Measurements from ENCODE around the gene ACYP1. TPM values are rescaled to one million over a fixed set of nuclear protein-coding genes. Genes with fewer than 3 reads are reported as not detected.

ACYP1 gene
- polyA plus RNA-seq, 4 donors, result 25.4 to 65.2 (median 36.6) TPM

DNA sequence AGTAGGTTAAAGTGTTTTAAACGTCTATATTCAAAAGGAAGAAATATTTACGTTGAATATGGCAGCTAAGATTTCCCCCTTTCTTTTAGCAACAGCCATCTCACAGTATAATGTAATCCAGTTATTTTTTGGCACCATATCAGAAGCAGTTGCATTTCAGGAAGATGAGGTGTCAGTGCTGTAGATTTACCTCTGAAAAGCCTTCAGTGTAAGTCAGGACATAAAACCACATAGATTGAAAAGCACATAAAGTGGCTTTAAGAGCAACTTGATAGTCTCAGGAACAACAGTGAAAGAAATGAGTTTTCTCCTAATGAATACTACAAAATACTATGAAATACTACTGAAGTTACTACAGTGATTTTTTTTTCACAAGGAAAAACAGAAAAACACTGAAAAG, 19.5 kb downstream of the ACYP1 start:
- DNase-seq (ENCODE audit: low read depth in 4 of 4, low spot score in 2 of 4), result no peak

DNA sequence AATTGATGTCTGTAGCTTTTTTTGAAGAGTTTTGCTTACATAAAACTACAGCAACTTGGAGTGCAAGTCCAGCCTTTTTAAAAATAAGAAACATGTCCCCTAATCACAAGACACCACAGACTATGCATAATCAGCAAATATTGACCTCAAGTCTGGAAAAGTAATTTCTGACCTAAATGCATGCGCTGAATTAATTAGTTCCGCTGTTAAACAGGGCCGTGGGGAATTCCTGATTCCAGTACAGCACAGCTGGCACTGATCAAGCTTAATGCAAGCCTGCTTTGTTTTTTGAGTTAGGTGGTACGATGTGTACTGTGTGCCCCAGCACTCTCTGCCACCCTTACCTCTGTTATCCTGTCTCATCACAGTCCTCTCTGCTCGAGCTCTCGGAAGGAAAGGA, 21.8 kb downstream of the ACYP1 start:
- DNase-seq (ENCODE audit: low read depth in 4 of 4, low spot score in 2 of 4), result no peak

DNA sequence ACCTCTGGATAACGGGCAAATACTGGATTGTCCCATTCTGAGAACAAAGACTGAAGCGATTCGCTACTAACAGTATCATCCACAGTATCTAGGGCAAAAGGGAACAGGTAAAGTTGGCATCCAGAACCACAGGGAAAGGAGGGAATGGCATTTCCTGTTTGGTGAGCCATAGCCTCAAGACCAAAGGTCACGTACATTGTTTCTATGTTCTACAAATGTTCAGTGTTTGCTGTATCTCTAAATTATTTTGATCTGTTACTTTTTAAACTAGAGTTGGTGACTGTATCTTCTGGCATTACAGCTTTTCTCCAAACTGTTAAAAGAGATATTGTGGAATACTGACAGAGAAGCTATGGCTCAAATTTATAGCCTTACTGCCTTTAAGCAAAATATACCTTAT, 22.2 kb downstream of the ACYP1 start:
- DNase-seq (ENCODE audit: low read depth in 4 of 4, low spot score in 2 of 4), result no peak

DNA sequence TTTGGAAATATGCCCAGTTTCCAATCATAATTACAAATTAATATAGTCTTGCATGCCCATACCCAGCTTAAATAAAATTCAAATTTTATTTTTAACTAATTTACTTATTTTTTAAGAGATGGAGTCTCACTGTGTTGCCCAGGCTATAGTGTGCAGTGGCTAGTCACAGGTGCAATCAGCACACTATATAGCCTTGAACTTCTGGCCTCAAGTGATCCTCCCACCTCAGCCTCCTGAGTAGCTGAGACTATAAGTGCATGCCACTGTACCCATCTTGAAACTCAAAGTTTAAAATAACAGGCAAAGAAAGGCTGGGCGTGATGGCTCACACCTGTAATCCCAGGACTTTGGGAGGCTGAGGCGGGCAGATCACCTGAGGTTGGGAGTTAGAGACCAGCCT, 22.9 kb downstream of the ACYP1 start:
- DNase-seq (ENCODE audit: low read depth in 4 of 4, low spot score in 2 of 4), result no peak

DNA sequence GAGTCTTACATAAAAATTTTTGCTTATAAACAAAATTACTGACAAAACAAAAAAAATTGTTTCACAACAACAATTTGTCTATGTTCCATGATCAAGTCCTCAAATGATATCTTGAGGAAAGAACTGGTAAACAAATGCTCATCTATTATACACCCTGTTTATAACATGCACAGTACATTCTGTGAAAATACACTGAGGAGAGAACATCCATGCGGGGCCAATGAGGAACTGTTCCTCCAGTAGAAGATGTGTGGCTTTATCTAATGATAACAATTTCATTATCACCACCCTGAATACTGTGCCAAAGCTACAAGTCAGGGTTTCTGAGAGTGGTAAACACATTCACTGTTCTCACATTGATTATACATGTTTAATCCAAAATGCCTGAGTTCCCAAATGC, 23.3 kb downstream of the ACYP1 start:
- no peak for DNase-seq (ENCODE audit: low read depth in 4 of 4, low spot score in 2 of 4)

DNA sequence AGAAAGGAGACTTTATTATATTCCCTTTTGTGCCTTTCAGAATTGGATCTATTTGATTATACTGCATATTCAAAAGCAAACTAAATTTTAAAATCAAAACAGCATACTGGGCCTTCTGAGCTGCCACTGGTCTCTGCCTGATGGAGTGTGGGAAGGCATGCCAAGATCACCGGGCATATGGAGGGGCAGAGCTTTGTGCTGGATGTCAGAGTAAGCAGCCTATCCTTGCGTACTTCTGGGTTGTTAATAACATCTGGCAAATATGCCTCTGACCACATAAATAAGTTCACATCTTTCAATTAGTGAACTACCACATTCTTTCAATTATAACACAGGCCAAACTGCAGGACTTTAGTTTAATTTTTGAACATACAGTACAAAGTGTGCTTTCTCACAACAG, 30.9 kb downstream of the ACYP1 start:
- DNase-seq (ENCODE audit: low read depth in 4 of 4, low spot score in 2 of 4), result no peak

DNA sequence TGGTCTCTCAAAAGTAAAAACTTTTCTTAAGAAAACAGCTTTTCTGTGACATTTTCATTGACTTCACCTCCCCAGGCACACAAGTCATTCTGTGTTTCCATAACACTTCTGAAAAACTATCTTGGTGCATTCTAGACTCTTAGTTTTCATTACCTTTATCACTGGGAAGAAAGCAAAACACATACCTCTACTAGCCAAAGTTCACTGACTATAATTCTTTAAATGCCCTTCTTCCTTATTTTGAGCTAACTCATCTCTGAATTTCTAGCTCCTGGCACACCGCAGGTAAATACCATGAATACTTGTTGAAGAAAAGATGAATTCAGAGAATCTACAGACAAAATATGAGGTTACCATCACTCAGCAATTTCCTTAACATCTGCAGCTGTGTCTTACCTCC, 33.7 kb downstream of the ACYP1 start:
- DNase-seq (ENCODE audit: low read depth in 4 of 4, low spot score in 2 of 4), result no peak

DNA sequence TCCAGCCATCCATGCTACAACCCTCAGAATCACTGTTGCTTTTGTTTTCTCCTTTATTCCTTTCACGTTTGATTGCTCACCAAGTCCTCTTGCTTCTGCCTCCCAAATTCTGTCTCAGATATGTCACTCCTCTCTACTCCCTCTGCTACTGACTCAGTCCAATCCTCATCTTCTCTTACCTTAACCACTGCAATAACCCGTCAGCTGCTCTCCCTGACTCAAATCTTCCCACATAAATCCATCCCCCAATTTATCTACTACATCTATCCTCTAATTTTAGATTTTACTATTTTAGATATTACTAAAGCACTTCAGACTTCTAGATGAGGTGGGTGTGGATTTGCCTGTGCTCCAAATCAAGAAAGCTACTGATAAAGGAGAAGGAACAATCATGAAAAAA, 37.9 kb downstream of the ACYP1 start:
- no peak for DNase-seq (ENCODE audit: low read depth in 4 of 4, low spot score in 2 of 4)

DNA sequence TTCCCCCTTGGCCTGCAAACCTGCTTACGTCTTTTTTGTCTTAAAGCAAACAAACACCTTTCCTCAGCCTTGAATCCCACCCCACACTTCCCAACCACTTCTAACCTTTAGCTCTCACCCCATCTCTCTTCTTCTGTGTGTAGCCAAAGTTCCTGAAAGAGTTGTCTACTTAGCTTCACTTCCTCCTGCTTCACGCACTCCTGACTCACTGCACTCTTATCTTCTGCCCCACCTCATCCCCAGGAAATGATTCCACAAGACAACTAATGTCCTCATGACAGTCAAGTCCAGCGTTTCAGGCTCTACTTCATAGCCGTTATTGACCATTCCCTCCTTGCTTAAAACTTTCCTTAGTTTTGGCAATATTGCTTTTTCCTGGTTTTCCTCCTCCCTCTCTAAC, 38.7 kb downstream of the ACYP1 start:
- DNase-seq (ENCODE audit: low read depth in 4 of 4, low spot score in 2 of 4), result no peak

DNA sequence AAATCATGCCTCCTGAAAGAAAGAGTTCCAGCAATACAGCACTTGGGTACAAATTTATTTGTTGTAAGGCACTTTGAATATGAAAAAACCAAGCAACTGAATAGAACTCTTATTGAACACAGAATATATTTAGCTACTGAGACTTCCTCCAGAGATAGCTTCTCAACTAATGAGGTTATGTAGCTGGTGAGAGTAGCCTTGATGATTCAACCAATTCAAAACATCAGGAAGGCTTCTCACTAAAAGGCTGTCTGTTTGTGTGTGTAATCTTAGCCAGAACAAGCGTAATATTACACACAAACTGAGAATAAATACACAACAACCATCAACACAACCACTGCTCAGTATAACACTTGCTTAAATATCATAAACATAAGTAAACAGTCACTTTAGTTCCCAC, 40.7 kb downstream of the ACYP1 start:
- DNase-seq (ENCODE audit: low read depth in 4 of 4, low spot score in 2 of 4), result no peak

DNA sequence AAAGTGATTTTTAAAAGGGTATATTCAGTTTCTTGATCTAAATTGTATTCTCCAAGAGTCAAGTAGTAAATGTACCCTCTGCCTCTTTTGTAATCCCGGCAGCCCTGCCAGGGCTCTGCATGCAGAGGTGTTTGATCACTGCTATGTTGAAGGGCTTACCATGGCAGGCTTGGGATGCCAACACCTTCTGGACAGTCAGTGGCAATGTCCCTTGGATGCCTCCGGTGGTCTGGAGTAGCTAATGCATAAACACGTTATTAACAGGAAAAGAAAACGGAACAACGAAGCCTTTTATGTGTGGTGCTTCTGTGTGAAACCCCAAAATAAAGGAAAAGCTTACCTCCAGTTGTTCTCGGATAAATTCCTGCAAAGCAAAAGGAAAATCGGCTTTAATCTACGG, 41.2 kb downstream of the ACYP1 start:
- DNase-seq (ENCODE audit: low read depth in 4 of 4, low spot score in 2 of 4), result no peak

DNA sequence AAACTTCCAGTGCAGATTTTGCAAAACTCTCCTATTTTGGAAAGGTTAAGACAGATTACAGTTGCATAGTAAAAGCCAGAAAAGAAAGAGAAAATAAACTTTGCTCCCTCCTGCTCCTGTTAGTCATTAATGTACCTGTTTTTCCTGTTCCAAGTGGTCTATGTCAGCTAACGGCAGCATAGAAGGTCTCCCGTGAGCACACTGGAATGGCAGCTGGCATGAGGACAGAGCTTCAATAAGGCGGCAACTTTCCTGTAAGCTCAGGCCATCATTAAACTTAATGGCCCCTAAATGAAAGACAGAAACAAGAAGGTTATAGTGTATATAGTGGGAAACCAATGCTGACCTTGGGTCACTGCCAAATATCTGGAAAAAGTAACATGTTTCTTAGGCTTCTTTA, 45.1 kb downstream of the ACYP1 start:
- DNase-seq (ENCODE audit: low read depth in 4 of 4, low spot score in 2 of 4), result peak in 2 of 4 donors; percentile 26 to 55

DNA sequence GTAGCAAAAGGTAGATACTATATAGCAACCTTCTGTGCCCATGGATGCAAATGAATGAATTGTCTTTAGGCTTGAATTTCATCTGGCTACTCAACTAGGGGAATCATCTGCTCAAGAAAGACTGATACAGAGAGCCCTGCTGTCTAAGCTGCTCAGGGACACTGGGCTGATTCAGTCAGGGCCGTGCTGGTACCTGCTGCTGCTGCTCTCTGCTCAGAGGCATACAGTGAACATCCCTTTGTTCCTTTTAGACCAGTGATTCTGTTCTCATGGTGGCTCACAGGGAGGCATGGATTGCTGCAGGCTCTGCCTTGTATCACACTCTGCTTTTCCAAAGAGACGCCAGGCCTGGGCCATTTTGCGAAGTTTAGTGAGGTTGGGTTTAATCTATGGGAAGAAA, 47.0 kb downstream of the ACYP1 start:
- DNase-seq (ENCODE audit: low read depth in 4 of 4, low spot score in 2 of 4), result no peak

DNA sequence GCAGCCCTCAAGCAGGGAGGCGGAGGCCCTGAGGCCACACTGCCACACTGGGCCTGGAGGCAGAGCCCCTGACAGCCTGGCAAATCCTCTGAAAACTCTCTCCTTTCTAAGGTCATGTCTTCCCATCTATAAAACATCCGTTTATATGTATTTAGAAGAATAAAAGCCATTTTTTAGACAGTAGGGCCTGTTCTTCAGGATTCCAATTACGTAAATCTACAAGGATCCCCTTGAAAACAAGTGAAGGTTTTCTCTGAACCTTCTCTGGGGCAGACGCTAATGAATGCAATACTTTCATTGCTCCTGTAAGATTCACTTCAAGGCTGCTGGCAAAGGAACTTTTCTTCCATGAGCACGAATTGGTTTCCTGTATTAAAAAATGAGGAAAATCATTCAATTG, 48.3 kb downstream of the ACYP1 start:
- no peak for DNase-seq (ENCODE audit: low read depth in 4 of 4, low spot score in 2 of 4)

DNA sequence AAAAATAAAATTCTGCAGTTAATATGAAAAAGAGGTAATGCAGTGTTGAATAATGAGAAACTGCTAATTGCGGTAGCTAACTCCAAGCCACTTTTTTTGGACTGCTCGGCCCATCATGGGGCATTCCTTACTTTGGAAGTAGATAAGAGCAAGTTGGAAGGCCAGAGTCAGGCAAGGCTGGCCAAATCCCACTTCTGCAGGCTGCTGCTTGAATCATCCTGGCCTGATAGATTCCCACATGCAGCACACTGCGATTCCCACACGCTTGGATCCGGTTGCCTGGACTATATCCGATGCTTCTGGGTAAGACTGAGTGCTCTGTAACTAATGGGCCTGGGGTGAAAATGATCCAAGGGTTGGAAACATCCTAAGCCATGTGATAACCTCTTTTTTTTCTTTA, 50.5 kb downstream of the ACYP1 start:
- no peak for DNase-seq (ENCODE audit: low read depth in 4 of 4, low spot score in 2 of 4)

DNA sequence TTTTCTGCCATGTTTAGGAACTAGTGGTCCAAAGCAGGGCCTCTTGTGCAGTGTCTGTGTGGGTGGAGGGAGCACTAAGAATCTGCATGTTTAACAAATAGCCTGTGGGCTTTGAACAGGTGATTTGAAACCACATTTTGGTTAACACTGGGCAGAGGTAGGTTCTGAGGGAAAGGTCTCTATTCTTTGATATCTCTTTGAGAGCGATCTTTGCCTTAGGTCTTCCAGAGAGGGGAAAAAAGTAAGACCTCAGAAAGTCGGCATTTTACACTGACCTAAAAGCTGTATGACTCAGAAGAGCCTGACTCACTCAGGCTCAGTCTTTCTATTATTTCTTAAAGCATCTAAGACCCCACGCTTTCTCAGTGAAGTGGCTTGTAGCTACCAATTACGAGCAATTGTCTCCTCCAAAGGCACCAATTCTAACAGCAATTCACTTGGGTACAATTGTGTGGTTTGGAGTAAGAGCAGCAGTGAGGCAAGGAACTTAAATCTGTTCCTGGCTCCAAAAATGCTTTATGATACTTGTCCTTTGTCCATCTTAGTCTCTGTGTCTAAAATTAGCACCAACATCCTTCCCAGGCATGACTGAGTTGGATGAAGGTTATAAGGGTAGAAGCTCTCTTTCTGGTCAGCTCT, 52.3 kb downstream of the ACYP1 start:
- DNase-seq (ENCODE audit: low read depth in 4 of 4, low spot score in 2 of 4), result no peak

DNA sequence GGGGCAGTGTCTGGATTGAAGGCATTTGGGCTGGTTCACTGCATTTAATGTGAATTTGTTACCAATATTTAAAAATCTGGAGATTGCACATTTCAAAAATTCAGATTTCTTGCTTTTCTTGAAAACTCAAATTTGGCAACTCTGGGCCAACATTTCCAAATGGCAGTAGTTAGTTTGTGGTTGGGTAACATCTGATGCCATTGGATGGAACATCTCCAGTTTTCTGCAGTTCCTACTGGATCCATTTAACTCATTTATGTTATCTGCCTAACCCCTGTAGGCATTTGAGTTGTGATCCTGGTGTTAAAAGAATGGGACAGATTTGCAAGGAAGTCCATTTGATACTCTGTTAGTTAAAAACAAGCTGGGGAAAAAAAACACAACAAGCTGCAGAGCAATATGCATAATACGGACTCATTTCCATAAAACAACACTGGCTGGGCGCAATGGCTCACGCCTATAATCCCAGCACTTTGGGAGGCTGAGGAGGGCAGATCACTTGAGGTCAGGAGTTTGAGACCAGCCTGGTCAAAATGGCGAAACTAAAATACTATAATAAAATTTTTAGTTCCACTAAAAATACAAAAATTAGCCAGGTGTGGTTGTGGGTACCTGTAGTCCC, 53.2 kb downstream of the ACYP1 start:
- no peak for DNase-seq (ENCODE audit: low read depth in 4 of 4, low spot score in 2 of 4)

DNA sequence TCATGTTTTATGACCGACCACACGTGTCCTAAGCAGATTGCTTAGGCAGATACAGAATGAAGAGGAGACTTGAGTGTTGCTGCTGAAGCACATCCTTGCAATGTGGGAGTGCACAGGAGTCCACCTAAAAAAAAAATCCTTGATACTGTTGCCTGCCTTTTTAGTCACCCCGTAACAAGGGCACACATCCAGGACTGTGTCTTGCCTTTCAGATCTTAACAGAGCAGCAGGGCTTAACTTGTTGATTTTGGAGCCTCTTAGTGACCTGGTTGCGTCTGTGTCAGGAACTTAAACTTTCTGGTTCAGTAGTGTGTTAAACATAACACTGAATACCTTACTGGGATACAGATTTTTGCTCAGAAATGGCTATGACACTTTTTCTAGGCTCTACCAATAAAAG, 54.6 kb downstream of the ACYP1 start:
- no peak for DNase-seq (ENCODE audit: low read depth in 4 of 4, low spot score in 2 of 4)

DNA sequence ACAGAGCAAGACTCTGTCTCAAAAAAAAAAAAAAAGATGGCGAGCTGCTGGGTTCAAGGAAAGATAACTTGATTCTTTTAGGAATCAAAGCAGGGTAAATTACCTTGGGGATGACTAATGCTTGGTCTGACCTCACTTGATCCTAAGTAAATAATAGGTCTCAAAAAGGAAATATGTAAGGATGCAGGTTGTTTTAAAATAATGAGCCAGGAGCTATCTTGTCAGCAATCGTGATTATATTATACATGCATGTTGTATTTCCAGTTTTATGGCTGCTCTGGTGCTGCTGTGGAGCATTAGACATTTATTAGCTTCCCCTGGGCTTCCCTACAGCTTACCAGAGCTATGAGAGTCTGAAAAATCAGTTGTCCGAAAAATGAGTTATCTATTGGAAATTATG, 58.5 kb downstream of the ACYP1 start:
- no peak for DNase-seq (ENCODE audit: low read depth in 4 of 4, low spot score in 2 of 4)

DNA sequence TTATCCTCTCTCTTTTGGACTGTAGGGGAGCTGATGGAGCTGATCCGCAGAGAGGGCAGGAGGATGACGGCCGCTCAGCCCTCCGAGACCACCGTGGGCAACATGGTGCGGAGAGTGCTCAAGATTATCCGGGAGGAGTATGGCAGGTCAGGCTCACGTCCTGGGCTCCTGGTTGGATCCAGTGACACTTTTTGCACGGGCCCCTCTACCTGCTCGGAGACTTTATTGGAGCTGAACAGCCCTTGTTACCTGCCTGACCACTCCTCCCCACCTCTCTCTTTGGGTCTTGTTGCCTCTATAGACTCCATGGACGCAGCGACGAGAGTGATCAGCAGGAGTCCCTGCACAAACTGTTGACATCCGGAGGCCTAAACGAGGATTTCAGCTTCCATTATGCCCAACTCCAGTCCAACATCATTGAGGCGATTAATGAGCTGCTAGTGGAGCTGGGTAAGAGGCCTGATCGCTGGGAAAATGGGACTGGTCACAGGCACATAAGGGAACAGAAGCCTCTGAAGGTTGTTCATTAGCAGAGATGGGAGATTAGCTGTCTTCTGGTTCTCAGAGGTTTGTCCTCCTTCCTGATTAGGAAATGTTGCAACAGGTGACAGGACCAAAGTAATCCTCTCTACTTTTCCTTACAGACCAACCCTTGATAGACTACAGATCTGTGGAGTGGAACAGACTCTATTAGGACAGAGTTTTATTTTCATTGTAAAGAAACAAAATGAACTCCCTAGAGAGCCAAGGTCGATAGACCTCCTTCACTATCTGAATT, 60.4 kb downstream of the ACYP1 start:
- no peak for DNase-seq (ENCODE audit: low read depth in 4 of 4, low spot score in 2 of 4)
